ENCODE measurements around the gene MTHFD2L.

DNA sequence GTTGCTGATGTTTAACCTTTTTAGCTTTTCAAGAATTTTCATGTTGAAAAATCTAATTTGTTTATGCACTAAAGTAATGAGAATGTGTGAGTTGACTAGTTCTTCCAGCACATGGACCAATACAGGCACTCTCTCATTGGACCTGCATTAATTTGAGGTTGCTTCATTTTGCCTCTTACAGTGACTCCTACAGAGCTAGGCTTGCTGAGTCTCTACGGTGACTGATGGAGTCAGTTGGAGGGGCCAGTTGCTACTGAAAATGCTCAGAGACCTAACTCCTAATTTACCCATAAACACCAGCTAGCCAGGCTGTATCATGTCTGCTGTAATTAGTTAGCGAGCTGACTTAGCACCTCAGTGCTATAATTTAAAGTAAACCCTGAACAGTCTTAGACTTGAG, 10.9 kb downstream of the MTHFD2L start:
- no peak for TF ChIP-seq RAD21 (IDR thresholded peaks at IDR 0.05; ENCODE audit: low read depth)
- TF ChIP-seq EP300 (IDR thresholded peaks at IDR 0.05; ENCODE audit: borderline replicate concordance): no peak
- TF ChIP-seq FOXM1 (IDR thresholded peaks at IDR 0.05; ENCODE audit: borderline replicate concordance, low read depth): no peak
- no peak for TF ChIP-seq TEAD4 (IDR thresholded peaks at IDR 0.05)
- TF ChIP-seq, protein P1, sequence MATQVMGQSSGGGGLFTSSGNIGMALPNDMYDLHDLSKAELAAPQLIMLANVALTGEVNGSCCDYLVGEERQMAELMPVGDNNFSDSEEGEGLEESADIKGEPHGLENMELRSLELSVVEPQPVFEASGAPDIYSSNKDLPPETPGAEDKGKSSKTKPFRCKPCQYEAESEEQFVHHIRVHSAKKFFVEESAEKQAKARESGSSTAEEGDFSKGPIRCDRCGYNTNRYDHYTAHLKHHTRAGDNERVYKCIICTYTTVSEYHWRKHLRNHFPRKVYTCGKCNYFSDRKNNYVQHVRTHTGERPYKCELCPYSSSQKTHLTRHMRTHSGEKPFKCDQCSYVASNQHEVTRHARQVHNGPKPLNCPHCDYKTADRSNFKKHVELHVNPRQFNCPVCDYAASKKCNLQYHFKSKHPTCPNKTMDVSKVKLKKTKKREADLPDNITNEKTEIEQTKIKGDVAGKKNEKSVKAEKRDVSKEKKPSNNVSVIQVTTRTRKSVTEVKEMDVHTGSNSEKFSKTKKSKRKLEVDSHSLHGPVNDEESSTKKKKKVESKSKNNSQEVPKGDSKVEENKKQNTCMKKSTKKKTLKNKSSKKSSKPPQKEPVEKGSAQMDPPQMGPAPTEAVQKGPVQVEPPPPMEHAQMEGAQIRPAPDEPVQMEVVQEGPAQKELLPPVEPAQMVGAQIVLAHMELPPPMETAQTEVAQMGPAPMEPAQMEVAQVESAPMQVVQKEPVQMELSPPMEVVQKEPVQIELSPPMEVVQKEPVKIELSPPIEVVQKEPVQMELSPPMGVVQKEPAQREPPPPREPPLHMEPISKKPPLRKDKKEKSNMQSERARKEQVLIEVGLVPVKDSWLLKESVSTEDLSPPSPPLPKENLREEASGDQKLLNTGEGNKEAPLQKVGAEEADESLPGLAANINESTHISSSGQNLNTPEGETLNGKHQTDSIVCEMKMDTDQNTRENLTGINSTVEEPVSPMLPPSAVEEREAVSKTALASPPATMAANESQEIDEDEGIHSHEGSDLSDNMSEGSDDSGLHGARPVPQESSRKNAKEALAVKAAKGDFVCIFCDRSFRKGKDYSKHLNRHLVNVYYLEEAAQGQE (IDR thresholded peaks at IDR 0.05; ENCODE audit: low read depth): no peak
- no peak for TF ChIP-seq YY1 (IDR thresholded peaks at IDR 0.05; ENCODE audit: low read depth)
- no peak for TF ChIP-seq EGR1 (IDR thresholded peaks at IDR 0.05)
- TF ChIP-seq, protein P2, sequence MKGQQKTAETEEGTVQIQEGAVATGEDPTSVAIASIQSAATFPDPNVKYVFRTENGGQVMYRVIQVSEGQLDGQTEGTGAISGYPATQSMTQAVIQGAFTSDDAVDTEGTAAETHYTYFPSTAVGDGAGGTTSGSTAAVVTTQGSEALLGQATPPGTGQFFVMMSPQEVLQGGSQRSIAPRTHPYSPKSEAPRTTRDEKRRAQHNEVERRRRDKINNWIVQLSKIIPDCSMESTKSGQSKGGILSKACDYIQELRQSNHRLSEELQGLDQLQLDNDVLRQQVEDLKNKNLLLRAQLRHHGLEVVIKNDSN (IDR thresholded peaks at IDR 0.05): no peak
- TF ChIP-seq, protein P3, sequence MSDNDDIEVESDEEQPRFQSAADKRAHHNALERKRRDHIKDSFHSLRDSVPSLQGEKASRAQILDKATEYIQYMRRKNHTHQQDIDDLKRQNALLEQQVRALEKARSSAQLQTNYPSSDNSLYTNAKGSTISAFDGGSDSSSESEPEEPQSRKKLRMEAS (IDR thresholded peaks at IDR 0.05): no peak
- no peak for TF ChIP-seq TCF12 (IDR thresholded peaks at IDR 0.05; ENCODE audit: low read depth)
- no peak for TF ChIP-seq NFIC (IDR thresholded peaks at IDR 0.05)
- no peak for TF ChIP-seq ZBTB7A (IDR thresholded peaks at IDR 0.05; ENCODE audit: low read depth)

Data from Ishikawa (cell line).